WERI-Rb-1 (cell line): ENCODE results near the gene ZDHHC11.
A peak's percentile ranks its signal among the peaks of the same experiment; 100 is the strongest.
"Not testable (repeated sequence)": the region's sequence is repeated elsewhere in the genome, so short reads cannot be mapped to it uniquely, and the experiment has no call there.

Source experiments
- DNase-seq: peaks from one replicate; pipeline ENCODE4 v3.0.0-alpha.2; 2020
- H3K27ac ChIP-seq: fragments of 250-450 bp; sonication (Bioruptor Pico); 2 replicates; pipeline ENCODE4 v1.5.1; 2020; ENCODE audit warnings: mild to moderate bottlenecking, moderate library complexity
- H3K27me3 ChIP-seq: fragments of 250-450 bp; sonication (Bioruptor Pico); 2 replicates; pipeline ENCODE4 v1.5.1; 2021; ENCODE audit warnings: mild to moderate bottlenecking, low read depth, moderate library complexity; ENCODE audit not compliant: insufficient read depth, severe bottlenecking
- H3K36me3 ChIP-seq: fragments of 250-450 bp; sonication (Bioruptor Pico); 2 replicates; pipeline ENCODE4 v1.5.1; 2020; ENCODE audit warnings: mild to moderate bottlenecking, moderate library complexity
- H3K4me3 ChIP-seq: 2 replicates; pipeline ENCODE4 v1.5.1; 2011; ENCODE audit warnings: low read depth, mild to moderate bottlenecking, control low read depth, low read length
- H3K9me3 ChIP-seq: fragments of 250-450 bp; sonication (Bioruptor Pico); 2 replicates; pipeline ENCODE4 v1.5.1; 2021; ENCODE audit warnings: mild to moderate bottlenecking, moderate library complexity; ENCODE audit not compliant: severe bottlenecking
- TF ChIP-seq, protein P1 (sequence below): IDR thresholded peaks from 2 replicates; pipeline ENCODE4 v1.5.1; 2011; ENCODE audit warnings: low read depth, mild to moderate bottlenecking, control low read depth, inconsistent platforms, low read length

The ZDHHC11 gene

DNA sequence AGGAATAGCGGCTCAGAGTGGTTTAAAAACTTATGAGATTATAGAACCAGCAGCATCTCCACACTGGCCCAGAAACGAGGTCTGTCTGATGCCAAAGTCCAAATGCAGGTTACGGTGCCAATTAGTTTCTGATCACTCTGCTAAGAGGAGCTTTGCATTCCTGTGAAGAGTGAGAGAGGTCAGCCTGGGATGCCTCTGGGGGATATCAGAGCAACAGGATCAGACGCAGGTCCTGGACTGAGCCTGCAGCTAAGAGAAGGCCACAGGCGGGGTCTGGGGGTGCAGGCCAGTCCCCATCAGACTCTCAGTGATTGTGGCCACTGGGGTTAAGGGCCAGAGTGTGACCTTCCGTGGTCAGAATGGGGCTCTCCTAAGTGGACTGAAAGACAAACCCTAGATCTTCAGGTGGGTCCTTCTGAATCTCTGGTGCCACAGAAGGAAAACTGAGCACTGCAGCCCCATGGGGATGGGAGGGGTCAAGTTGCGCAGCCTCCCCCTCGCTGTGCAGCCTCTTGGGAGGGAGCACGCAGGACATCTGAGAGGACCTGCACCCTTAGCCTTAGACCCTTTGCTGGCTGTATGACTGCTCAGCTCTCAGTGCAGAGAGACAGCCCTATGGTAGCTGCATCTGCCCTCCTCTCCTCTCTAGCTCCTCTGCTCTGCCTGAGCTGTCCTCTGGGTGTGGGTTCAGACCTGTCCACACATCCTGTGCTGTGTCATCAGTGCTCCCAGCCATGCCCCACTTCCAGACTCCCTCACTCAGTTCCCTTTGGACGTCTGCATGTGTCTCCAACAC is 42.9 kb downstream of the ZDHHC11 start:
- not testable (repeated sequence) for H3K27me3 ChIP-seq, H3K27ac ChIP-seq, H3K9me3 ChIP-seq, DNase-seq, H3K4me3 ChIP-seq, H3K36me3 ChIP-seq

DNA sequence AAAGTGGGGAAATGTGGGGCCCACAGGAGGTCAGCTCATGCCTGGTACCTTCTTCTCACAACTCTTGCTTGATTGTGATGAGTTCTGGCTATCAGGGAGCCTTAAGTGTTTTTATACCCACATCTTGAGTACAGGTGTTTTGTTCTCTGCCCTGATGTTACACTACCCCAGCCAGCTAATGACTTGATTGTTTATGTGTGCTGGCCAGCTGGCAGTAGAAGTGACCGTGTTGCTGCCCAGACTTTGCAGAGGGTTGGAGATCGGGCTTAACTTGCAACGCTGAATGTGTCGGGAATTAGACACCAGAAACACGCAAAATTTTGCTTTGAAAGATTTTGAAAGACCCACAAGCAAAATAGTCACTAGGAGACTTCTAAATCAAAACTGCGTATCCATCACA is 49.3 kb downstream of the ZDHHC11 start:
- no peak for DNase-seq
- no peaks in the 10 kb centered on the region for H3K27me3 ChIP-seq
- H3K36me3 ChIP-seq: no peaks in the 10 kb centered on the region
- TF ChIP-seq, protein P1, sequence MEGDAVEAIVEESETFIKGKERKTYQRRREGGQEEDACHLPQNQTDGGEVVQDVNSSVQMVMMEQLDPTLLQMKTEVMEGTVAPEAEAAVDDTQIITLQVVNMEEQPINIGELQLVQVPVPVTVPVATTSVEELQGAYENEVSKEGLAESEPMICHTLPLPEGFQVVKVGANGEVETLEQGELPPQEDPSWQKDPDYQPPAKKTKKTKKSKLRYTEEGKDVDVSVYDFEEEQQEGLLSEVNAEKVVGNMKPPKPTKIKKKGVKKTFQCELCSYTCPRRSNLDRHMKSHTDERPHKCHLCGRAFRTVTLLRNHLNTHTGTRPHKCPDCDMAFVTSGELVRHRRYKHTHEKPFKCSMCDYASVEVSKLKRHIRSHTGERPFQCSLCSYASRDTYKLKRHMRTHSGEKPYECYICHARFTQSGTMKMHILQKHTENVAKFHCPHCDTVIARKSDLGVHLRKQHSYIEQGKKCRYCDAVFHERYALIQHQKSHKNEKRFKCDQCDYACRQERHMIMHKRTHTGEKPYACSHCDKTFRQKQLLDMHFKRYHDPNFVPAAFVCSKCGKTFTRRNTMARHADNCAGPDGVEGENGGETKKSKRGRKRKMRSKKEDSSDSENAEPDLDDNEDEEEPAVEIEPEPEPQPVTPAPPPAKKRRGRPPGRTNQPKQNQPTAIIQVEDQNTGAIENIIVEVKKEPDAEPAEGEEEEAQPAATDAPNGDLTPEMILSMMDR: no peak
- no peak overlapping the region for H3K4me3 ChIP-seq
- H3K9me3 ChIP-seq: no peaks in the 10 kb centered on the region
- no peak overlapping the region for H3K27ac ChIP-seq

DNA sequence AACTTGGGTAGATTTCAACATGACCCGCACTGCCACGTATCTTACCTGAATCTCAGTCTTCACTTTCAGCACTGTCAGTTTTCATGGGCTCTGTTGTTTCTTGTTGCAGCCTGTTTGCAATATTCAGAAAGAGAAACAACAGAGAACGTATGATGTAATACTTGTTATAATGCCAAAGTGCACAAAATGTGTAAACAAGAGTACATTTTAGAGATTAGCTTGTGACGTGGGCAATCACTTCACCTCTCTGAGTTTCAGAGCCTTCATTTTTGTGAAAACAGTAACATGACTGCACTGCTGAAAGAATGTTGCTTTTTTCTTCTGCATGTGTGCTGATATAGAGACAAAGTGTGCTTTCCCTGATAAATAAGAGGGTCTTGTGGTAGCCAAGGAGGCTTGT is 49.7 kb downstream of the ZDHHC11 start:
- not testable (repeated sequence) for H3K36me3 ChIP-seq, DNase-seq, H3K27me3 ChIP-seq, H3K4me3 ChIP-seq, H3K27ac ChIP-seq, H3K9me3 ChIP-seq

DNA sequence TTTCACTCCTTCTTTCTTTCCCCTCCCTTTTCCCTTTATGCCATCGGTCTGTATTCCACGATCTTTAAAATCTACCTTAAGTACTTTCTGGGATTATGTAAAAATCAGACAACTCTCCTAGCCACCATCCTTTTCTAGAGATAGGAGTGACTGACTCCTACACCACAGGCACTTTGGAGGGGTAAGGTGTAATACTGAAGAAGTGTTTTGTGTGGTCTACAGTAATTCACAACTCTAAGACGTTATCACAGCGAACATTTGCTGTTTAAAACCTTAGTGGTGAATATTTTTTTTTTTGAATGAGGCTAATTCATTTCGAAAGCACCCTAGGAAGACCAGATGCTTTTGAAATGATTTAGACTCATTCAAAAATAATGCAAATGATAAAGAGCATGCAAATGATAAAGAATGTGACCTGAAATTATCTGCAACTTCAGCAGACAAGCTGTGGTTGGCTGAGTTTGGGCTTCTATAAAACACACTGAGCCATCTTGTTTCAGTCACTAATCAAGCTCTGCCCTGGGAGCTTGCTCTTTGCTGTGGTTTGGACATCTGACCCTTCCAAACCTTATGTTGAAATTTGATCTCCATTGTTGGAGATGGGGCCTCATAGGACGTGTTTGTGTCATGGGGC is 52.2 kb downstream of the ZDHHC11 start:
- not testable (repeated sequence) for DNase-seq, H3K27me3 ChIP-seq, H3K9me3 ChIP-seq, H3K4me3 ChIP-seq, H3K36me3 ChIP-seq, H3K27ac ChIP-seq

DNA sequence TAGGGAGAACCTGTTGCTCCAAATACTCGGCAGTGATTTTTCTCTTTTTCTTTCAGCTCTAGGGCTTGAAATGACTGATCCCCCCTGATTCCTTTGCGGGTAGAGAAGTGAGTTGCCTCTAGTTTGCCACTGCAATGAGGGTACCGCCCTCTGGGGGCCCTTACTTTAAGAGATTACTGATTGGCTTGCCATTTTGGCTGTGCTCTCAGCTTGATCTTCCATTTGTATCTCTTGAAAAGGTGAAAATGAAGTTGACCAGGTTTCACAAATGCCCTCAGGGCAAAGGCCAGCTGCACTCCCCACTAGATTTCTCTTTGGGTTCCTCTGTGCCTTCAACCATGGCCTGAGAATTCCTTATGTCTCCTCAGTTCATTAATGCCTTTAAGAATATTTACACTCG is 52.8 kb downstream of the ZDHHC11 start:
- not testable (repeated sequence) for H3K27ac ChIP-seq, H3K9me3 ChIP-seq, DNase-seq, H3K4me3 ChIP-seq, H3K36me3 ChIP-seq, H3K27me3 ChIP-seq

DNA sequence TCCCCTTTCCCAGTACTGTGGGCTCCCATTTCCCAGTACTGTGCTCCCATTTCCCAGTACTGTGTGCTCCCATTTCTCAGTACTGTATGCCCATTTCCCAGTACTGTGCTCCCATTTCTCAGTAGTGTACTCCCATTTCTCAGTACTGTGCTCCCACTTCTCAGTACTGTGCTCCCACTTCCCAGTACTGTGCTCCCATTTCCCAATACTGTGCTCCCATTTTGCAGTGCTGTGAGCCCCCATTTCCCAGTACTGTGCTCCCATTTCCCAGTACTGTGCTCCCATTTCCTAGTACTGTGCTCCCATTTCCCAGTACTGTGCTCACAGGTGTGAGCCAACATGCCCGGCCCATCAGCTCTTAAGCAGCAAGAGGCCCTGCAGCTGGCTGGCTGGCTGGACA is 54.9 kb downstream of the ZDHHC11 start:
- not testable (repeated sequence) for DNase-seq, H3K4me3 ChIP-seq, H3K9me3 ChIP-seq, H3K27me3 ChIP-seq, H3K27ac ChIP-seq, H3K36me3 ChIP-seq

DNA sequence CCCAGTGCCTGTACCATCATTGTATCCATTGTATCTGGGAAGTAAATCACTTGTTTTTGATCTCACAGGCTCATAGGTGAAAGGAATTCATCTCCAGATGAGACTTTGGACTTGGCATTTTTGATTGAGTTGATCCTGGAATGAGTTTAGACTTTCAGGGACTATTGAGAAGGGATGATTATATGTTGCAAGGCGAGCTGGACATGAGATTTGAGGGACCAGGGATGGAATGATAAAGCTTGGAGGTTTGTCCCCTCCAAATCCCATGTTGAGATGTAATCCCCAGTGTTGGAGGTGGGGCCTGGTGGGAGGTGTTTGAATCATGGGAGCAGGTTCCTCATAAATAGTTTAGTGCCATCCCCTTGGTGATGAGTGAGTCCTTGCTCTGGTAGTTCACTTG is 55.8 kb downstream of the ZDHHC11 start:
- not testable (repeated sequence) for DNase-seq, H3K9me3 ChIP-seq

DNA sequence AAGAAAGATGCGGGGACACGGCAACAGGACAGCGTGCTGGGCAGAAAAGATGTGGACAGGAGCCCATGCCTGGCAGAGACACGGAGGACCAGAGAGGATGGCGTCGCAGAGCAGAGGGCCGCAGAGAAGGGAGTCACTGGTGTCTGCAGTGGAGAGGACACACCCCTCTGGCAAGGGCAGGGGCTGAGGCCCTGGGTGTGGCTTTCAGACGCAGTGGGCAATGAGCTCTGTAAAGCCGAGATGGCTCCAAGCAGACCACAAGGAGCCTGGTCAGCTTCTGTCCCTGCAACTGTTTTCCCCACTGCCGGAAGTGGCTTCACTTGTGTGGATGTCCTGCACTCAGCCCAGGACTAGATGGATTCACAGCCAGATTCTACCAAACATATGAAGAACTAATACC is 62.1 kb downstream of the ZDHHC11 start:
- H3K9me3 ChIP-seq, H3K36me3 ChIP-seq, H3K27ac ChIP-seq, H3K4me3 ChIP-seq, DNase-seq: not testable (repeated sequence)
- H3K27me3 ChIP-seq: peaks cover 14% of the 10 kb centered on the region

More for the DNA sequence above, 55.8 kb downstream of the ZDHHC11 start:
- H3K27me3 ChIP-seq, H3K36me3 ChIP-seq, H3K4me3 ChIP-seq, H3K27ac ChIP-seq: not testable (repeated sequence)

DNA sequence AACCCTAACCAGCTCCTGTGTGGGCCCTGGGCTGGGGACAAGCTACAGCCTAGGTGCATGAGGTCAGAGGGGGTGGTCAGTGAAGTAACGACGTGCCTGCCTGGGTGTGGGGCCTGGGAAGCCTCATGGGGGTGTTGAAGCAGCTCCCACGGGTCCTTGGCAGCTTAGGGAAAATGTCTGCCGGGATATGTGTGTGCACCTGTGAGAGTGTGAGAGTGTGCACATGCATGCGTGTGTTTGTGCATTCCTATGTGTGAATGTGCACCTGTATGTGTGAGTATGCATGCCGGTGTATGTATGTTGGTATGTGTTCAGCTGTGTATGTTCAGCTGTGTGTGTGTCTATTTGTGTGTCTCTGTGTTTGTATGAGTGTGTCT is 62.9 kb downstream of the ZDHHC11 start:
- H3K36me3 ChIP-seq, H3K27ac ChIP-seq, H3K9me3 ChIP-seq, H3K4me3 ChIP-seq, DNase-seq: not testable (repeated sequence)
- peaks cover 14% of the 10 kb centered on the region for H3K27me3 ChIP-seq

DNA sequence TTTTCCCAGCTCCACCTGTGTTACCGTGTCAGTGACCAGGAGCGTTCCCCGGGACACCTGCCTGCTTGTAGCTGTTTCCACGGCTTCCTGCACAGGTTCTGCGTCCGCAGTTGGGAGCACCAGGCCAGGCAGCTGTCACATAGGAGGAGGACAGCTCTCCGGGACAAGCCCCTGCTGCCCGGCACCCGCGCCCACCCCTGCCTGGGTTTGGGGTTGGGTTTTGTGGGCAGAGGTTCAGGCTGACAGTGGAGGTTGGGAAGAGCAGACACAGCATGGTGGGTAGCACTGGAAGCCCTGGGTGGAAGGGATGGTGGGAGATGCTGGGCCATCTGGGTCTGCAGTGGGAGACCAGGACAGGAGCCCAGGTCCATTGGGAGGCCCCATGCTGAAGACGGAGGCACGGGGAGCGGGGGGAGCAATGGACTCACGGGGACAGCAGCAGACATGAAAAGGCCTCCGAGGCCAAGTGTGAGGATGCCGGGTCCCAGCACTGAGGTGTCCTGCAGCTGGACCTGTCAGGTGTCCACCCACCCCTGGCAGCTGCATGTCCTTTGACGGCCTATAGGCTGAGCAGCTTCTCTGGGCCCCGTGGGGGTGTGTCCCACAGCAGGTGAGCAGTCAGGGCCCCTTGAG is 63.4 kb downstream of the ZDHHC11 start:
- H3K4me3 ChIP-seq, H3K27ac ChIP-seq, DNase-seq, H3K36me3 ChIP-seq, H3K9me3 ChIP-seq: not testable (repeated sequence)
- peaks cover 14% of the 10 kb centered on the region for H3K27me3 ChIP-seq

DNA sequence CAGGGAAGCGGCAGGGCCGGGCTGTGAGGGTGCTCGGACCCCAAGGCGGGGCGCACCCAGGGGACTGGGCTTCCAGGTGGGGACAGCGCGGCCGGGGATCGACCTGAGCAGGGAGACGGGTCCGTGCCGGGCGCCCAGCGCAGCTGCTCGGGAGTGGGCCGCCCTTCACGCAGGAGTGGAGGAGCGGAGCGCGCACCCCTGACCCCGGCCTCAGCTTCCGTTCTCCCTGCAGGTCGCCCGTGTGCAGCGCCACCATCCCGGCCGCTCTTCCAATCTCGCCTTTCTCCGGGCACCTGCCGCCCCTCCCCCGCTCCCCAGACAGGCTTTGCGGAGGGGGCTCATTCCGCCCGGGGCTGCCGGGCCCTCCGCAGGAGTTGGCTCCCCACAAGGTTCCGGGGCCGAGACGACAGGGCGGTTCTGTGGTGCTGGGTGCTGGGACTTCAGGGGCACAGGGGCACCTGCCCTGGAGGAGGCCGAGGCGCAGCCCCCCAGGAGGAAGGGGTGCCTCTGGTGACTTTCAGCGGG is 65.5 kb downstream of the ZDHHC11 start:
- H3K27ac ChIP-seq, H3K36me3 ChIP-seq, DNase-seq, H3K9me3 ChIP-seq: not testable (repeated sequence)
- Histone ChIP-seq H3K27me3 (peaks cover 17% of the 10 kb centered on the region), H3K4me3 (peak overlapping the region; percentile 44)

DNA sequence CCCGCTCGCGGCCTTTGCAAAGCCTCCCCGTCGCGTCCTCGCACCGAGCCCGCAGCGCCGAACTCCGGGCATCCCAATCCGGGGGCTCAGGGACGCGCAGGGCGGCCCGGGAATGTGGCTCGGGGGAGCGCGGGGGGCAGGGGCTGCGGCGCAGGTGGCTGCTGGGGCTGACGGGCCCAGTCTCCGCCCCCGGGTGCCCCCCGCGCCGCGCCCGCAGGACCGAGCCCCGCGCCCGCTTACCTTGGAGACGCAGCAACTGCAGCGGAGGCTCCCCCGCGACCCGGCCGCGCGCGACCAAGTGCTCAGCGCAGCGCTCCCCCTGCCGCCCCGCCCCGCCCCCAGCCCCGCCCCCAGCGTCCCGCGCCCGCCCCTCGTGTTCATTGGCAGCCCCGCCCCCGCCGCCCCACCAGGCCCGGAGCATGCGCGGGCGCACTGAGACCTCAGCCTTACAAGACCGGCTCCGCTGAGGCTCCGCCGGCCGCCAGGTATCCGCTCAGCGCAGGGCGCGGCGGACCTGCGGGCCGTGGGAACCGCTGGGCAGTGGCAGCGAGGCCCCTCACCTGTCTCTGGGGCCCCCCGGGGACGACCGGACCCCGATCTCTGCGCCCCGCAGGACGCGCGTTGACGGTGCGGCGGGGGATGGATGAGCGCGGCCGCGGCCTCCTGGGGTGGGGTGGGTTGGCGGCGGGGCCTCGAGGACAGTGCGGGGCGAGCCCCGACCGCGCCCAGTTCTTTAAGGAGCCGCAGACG is 66.2 kb downstream of the ZDHHC11 start, which contains the start of gene ZDHHC11B:
TSS of gene ZDHHC11B (minus strand) at position 302 of the 750 bp plus-strand sequence. CDS start 17,810 bp downstream, outside the sequence.
- peak; percentile 81 for DNase-seq
- H3K27ac ChIP-seq, H3K9me3 ChIP-seq, H3K36me3 ChIP-seq: not testable (repeated sequence)
- Histone ChIP-seq H3K27me3 (peaks cover 17% of the 10 kb centered on the region), H3K4me3 (peak within 1 kb of the TSS; percentile 44)
